ENCODE results near the gene LRGUK.

DNA sequence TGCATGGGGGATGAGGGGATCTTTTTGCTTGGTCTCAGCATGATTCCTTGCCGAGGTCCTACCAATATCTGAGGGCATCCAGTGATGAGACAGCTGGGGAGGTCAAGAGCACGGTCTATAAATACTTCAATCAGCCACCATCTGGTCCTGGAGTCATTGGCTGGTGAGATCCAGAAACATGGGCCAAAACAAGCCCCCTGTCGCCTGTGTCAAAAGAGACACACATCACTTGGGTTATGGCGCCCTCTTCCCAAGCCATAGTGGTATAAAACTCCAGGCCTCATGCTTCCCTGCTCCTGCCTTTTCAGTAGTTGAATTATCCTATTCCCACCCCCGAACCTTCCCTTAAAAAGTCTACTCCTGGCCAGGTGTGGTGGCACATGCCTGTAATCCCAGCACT lies 128.7 kb downstream of the LRGUK start:
- TF ChIP-seq SMC3 (IDR thresholded peaks at IDR 0.05; ENCODE audit: low read depth, low read length) (no peak), POLR2A (IDR thresholded peaks at IDR 0.05; ENCODE audit: low read depth, low read length) (no peak), FOS (IDR thresholded peaks at IDR 0.05; ENCODE audit: low read depth, low read length) (no peak), CEBPB (IDR thresholded peaks at IDR 0.05; ENCODE audit: low read depth, low read length) (no peak), RFX5 (IDR thresholded peaks at IDR 0.05; ENCODE audit: low read depth, low read length) (no peak), RAD21 (IDR thresholded peaks at IDR 0.05; ENCODE audit: low read length) (no peak), MAFK (IDR thresholded peaks at IDR 0.05; ENCODE audit: low read depth, low read length) (no peak), MXI1 (IDR thresholded peaks at IDR 0.05; ENCODE audit: borderline replicate concordance, low read depth, low read length) (no peak)
- TF ChIP-seq, protein P1, sequence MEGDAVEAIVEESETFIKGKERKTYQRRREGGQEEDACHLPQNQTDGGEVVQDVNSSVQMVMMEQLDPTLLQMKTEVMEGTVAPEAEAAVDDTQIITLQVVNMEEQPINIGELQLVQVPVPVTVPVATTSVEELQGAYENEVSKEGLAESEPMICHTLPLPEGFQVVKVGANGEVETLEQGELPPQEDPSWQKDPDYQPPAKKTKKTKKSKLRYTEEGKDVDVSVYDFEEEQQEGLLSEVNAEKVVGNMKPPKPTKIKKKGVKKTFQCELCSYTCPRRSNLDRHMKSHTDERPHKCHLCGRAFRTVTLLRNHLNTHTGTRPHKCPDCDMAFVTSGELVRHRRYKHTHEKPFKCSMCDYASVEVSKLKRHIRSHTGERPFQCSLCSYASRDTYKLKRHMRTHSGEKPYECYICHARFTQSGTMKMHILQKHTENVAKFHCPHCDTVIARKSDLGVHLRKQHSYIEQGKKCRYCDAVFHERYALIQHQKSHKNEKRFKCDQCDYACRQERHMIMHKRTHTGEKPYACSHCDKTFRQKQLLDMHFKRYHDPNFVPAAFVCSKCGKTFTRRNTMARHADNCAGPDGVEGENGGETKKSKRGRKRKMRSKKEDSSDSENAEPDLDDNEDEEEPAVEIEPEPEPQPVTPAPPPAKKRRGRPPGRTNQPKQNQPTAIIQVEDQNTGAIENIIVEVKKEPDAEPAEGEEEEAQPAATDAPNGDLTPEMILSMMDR (conservative IDR thresholded peaks at IDR 0.05; ENCODE audit: low read depth, low read length) = no peak
